GM19193 (cell line): ENCODE data around the gene SYNPR.

ENCODE experiments used
- POLR2A ChIP-seq: IDR thresholded peaks from 4 replicates; pipeline ENCODE4 v1.6.1; 2011; ENCODE audit not compliant: insufficient read depth, insufficient read length; ENCODE audit errors: extremely low read depth

The SYNPR gene

DNA sequence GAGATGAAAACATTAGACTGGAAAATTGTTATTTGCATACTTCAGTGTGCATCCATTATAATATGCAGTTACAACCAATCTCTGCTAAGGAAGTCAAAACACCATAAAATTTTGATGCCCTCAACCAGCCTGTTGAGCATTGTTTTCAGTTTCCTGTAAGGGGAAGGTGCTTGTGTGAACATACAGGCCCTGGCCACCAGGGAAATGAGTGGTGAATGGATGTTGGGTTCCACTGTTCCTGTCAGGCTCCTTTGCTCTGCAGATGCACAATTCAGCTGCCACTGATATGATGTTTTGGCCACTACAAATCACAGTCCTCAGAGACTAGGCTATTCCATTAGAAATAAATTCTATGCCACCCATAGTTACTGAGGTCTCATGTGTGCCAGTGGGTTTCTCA is 184.6 kb downstream of the SYNPR start:
- no peak for TF ChIP-seq POLR2A

DNA sequence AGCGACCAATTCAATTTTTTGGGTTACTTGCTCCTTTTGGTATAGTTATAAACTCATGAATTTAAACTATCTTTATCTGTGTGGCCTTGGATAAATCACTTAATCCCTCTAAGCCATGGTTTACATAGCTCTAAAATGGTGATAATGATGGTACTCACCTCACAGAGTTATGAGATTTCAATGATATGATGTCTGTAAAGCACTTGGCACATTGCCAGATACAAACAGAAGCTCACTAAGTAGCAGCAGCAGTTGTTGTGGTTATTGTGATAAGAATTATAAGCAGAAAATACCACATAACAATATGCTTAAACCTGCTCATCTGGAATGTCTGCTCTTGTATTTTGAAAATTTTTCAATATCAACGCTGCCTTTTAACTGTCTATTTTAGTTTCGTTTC is 189.3 kb downstream of the SYNPR start:
- no peak for TF ChIP-seq POLR2A

DNA sequence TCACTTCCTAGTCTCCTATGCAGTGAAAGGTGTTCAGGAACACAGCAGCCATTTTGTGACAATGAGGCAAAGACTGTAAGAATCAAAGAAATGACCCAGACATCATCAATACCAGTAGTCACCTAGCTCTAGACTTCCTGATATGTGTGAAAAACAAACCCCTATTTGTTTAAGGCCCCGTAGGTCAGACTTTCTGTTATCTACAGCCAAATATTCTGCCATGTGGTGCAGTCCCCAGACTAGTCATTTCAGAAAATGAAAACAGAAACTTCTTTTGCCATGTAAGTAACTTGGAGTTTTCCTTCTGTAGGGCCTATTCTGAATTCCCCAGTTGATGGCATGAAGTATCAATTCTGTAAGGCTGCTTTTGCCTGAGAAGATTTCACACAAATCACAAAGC is 192.6 kb downstream of the SYNPR start:
- no peak for TF ChIP-seq POLR2A

DNA sequence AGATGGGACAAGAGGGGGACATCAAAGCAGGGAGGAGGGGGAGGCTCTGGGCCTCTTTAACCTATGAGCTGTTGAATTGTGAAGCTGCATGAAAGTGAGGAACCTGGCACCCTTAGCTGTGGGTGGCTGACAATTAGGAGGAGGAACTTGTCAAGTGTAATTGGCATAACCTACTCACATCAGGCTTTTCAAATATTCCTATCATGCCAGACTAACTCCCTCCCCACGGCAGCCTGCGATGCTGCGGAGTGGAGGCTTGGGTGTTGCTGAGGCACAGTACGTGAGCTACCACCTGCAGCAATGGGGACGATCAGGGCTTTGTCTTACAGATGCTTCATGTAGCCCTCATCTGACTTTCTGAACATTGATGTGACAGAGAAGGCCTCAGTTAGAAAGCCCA is 193.7 kb downstream of the SYNPR start:
- TF ChIP-seq POLR2A = no peak

DNA sequence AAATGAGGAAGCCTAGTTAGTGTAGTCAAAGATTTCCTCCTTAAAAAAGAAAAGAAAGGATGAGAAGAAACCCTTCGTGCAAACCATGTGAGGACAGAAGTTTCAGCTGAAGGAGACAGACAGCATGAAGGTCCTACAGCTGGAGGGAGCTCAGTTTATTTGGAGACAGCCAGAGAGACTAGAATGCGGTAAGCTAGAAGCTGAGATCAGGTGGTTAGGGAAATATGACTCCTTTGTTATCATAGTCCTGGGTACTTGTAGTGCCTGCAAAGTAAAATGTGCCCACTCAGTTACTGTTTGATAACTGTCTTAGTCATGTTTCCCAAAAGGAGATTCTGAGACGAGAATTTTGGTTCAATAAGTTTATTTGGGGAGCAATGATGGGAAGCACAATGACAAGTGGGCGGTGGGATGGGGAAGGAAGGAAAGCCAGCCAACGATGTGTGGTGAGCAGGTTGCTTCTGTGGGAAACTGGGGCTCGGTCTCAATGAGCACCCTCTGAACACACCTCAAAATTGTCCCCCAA is 195.6 kb downstream of the SYNPR start:
- no peak for TF ChIP-seq POLR2A

DNA sequence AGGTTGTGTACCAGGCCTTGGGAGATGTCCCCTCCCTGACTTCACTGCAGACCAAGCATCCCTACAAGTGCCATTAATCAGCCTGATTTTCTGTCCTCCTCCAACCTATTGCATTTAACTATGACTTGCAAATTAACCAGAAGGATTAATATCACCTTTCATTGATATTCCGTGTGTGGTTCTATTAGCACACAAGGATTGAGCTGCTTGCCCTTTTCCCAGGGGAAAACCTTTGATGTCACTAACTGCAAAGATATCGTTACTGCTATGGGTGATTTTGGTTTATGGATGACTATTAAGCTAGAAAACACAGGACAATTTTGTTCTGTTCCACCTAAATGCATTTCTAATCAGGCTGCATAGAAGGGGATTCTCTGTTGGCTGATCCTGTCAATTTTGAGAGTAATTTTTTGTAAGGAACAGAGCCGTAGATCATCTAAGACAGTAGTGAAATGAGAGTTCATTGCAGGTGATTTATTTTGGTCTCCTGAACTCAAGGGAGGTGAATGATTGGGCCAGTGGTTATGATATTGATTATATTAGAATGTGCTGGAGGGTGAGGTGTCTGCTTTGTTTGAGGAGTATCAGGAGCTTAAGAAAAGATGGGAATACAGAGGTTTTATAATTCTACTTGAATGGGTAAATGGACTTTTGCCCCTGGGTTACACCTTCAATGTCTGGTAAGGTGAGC is 196.9 kb downstream of the SYNPR start:
- TF ChIP-seq POLR2A = no peak

DNA sequence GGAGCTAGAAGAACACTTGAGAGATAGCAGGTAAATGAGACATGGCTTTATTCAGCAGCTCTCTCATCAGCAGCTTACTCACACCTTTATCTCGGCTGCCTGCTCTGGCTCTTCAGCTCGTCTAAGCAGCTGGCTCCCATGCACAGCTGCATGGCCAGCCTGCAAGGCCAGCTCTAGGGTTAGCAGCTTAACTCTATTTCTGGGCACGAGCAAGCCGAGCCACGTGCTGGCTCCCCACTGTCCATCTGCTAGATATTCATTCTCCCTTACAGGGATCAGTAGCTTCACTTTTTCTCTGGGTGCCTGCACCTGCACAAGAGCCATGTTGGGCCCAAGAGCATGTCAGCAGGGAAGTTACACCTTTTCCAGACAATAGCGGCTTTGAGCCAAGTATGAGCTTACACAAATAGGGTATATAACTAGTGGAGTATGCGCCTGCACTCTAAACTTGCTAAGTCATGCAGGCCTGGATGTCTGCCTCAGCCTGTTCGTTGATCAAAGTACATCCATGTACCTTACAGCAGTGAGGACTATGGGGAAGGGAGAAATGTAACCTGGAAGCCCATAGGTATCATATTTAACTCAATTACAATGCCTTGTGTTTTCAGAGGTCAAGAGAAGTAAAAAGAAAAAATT is 199.5 kb downstream of the SYNPR start:
- TF ChIP-seq POLR2A = no peak

DNA sequence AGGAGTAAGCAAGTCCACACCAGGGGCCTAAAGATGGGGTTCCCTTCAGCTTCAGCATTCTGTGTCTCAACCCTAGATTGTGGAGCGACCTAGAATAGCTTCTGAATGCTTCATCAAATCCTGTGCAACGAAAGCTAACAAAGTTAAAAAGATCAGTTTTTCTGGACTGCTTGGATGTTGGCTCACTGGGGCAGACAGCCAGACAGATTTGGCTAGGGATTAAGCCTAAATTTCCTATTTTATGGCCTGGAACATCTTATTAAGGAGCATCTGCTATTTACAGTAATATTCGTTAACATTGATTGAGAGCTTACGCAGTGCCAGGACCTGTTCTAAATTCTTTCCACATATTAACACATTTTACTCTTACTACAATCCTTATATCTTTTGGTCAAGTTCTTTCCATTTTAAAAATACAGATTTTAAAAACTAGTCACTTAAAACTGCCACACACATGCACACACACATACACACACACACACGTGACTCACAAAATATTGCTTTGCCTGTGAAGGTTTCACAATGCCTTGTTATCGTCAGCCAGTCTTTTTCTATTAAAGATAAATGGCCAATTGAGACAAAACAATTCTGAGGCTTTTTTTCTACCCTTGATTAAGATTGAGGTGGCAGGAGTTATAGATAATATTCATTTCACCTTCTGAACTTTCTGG is 201.0 kb downstream of the SYNPR start:
- TF ChIP-seq POLR2A = no peak

DNA sequence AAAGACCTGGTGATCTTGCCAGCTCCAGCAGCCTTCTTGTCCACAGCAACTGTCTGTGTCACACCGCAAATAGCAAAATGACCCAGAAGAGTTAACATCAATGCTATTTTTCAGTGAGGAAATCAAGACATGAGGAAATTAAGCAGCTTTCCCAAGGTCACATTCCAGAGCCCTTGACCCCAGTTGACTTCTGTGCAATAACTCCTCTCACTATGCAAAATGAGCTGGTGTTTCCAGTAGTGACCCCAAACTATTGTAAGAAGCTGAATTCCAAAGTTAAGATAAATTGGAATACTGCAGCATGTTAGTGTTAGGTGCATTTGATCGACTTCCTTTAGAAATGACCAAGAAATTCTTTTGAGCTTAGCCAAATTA is 201.5 kb downstream of the SYNPR start:
- no peak for TF ChIP-seq POLR2A

DNA sequence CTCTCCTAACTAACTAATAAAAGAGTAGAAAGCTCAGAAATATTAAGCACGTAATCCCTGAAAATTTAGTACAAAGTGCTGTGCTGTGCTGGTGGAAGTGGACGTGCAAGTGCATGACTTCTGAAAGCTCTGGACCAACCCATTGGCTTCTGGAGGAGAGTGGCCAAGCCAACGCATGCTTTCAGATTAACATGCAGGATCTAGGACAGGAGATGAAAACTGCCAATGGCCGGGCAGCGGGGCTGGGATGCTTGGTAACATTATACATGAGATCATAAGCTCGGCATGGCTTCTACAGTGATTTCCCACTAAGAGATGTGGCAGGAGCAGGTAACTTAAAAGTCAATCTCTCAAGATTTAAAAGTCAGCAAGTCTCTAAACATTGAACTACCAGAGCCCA is 203.5 kb downstream of the SYNPR start:
- no peak for TF ChIP-seq POLR2A

DNA sequence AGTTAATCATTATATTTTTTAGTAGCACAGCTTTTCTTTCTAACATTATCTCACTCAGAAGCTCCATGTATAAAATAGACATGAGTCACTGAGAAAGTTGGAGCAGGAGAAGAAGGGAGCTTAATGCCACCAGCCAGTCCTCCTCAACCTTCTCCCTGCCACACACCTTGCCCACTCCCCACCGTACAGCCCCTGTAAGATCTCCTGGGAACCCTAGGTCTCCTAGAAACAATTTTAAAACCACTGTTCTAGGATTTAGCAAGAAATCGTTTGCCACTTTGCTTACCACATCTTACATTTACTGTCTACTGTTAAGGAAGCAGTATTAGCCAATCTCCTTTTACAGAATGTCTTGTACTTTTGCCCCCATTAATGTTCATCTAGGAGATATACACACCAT is 204.2 kb downstream of the SYNPR start:
- TF ChIP-seq POLR2A = no peak

DNA sequence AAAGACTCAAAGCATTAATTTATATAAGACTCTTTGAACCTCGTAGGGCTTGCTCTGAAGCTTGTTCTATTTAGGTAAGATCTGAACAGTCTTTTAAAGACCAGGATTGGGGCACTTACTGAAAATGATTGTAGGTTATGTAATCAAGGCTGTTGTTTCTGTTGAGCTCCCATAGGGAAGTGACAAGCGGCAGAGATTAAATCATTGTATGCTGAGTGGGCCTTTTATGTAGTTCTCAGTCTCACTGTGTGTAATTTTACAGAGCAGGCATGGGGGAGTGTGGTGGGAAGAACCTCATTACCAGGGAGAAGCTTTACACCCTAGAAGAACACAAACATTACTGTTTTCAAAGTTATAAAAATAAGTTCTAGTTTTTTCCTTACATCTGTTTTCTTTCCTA is 214.4 kb downstream of the SYNPR start:
- no peak for TF ChIP-seq POLR2A

DNA sequence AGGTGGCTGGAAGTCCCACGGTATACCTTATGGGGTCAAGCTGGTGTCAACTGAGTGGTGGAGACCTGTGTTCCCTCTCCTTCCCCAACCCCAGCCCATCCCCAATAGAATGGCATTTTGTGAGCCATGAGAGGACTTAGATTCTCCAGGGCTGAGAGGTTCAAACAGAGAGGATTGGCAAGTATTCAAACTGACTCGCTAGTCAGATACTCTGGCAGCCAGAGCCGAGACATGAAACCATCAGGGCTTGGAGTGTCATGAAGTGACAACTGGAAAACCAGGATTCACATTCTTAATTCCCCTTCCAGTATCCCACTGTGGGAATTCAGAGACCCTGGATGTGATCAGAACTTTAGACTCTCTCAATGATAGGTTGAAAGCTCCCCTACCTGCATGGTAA is 215.0 kb downstream of the SYNPR start:
- no peak for TF ChIP-seq POLR2A

DNA sequence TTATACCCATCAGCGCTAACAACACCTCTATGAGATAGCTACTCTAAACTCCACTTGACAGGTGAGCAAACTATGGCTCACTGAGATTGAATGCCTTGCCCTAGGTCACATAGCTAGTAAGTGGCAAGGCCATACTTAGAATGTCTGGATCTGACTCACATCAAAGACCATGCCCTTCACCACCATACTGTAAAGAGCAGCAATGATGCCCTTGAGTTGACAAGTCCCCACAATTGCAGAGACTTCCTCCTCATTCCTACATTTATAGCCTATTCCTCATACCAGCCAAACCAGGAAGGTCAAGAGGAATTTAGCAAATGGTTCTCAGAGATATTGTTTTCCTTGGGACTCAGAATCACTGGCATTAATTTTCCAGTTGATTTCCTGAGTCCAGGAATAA is 216.5 kb downstream of the SYNPR start:
- TF ChIP-seq POLR2A = no peak

DNA sequence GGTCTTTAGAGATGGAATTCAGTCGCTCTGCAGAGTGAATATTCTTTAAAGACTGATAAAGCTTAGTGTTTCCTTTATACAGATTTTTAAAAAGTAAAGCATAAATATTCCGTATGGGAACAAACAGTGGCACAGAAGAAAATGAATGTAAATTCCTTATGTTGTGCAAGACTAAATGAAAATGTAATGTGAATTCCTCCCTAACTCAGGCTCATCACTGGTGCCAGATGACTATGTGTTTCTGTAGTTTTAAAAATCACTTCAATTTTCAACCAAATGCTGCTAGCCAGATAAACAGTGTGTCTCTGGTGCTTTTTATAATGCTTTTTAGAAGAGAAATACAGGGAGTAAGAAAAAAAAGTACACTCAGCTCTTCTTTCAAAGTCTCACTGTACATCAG is 219.5 kb downstream of the SYNPR start:
- no peak for TF ChIP-seq POLR2A

DNA sequence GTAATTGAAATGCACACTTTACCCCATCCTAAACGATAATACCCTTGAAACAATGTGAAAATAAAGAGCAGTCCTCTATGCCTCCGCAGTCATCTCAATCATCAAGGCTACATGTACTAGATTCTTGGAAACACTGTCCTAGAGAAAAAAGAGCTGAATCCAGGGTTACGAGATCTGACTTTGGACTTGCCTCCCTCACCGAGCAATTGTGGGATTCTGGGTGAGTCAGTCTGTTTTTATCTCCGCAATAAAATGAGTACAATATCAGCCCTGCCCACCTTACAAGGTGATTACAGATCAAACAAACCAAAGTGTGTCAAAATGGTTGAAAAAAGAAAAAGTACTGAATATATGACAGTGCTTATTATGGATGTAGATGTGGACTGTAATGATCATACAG is 222.1 kb downstream of the SYNPR start:
- TF ChIP-seq POLR2A = no peak
